PFSK-1 (cell line): ENCODE measurements around the gene ZBTB43.

ENCODE experiments used
- FOXP2 ChIP-seq: optimal IDR thresholded peaks from 2 replicates; pipeline ENCODE3; 2011; ENCODE audit warnings: borderline replicate concordance, control low read depth, inconsistent platforms; ENCODE audit not compliant: insufficient read depth; ENCODE audit errors: extremely low read length, extremely low read depth
- POLR2AphosphoS5 ChIP-seq: IDR thresholded peaks from 2 replicates; pipeline ENCODE4 v1.6.1; 2012; ENCODE audit warnings: low read depth, mild to moderate bottlenecking, control low read depth, low read length, moderate library complexity
- REST ChIP-seq, 2 experiments: IDR thresholded peaks; 2 replicates each; pipeline versions ENCODE4 v1.6.1 to v1.8.0; 2011 to 2012; ENCODE audit warnings: low read depth in 2 of 2, low read length in 2 of 2, control low read depth in 1 of 2, inconsistent platforms in 1 of 2, mild to moderate bottlenecking in 1 of 2, moderate library complexity in 1 of 2; ENCODE audit not compliant: insufficient read depth in 1 of 2
- SIN3A ChIP-seq: IDR thresholded peaks from 2 replicates; pipeline ENCODE4 v1.6.1; 2012; ENCODE audit warnings: mild to moderate bottlenecking, low read length, moderate library complexity, borderline replicate concordance; ENCODE audit not compliant: insufficient read depth
- TAF1 ChIP-seq: IDR thresholded peaks from 2 replicates; pipeline ENCODE4 v1.6.1; 2012; ENCODE audit warnings: low read length, control low read depth, borderline replicate concordance; ENCODE audit not compliant: insufficient read depth

The ZBTB43 gene

GRCh38 chr9:126860077-126860756 is 55.4 kb downstream of the ZBTB43 start, which contains the start of gene ZBTB34:
Gene ZBTB34 (plus strand): TSS chr9:126860639. CDS start chr9:126879400, 18,761 bp downstream.
- no peak for TF ChIP-seq SIN3A
- peak; percentile 78 for TF ChIP-seq POLR2AphosphoS5
- TF ChIP-seq REST (IDR thresholded peaks at IDR 0.05; ENCODE audit: insufficient read depth in 1 of 2, low read depth in 2 of 2, low read length in 2 of 2): no peak
- TF ChIP-seq TAF1: 0 out of 2 replicates have a peak, but pooled peaks have one; percentile 31
- peak; percentile 20 for TF ChIP-seq FOXP2

DNA sequence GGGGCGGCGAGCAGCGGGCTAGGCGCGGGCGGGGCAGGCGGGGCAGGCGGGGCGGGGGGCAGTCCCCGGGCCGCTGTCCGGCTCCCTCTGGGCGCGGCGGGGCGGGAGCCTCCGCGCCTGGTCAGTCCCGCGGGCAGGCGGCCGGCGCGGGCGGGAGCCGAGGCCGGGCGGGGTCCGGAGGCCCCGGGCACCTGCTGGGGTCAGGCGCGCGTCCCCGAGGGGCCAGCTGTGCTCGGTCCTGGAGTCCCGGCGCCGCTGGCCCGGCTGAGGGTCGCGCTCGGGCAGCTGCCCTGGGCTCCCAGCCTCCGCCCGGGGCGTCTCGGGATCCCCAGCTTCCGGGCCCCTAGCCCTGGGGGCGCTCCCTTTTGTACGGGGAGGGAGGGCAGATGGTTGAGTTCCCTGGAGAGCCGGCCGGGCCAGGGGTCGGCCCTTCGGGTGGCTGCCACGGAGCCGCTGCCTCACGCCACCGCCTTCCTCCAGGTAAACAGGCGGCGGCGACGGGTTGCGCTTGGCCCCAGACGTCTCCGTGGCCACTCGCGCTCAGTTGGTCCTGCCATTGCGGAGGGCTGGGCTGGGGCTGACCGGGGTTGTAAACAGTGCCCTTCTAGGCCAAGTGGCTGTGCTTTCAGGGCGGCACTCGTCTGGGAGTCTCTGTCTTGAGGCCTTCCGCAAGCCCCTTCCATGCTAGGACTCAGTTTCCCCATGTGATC is 56.1 kb downstream of the ZBTB43 start:
- TF ChIP-seq POLR2AphosphoS5 (no peak), FOXP2 (no peak), SIN3A (no peak), REST (IDR thresholded peaks at IDR 0.05; ENCODE audit: insufficient read depth in 1 of 2, low read depth in 2 of 2, low read length in 2 of 2) (no peak), TAF1 (no peak)

- TF ChIP-seq TAF1 (no peak), SIN3A (no peak), REST (IDR thresholded peaks at IDR 0.05; ENCODE audit: insufficient read depth in 1 of 2, low read depth in 2 of 2, low read length in 2 of 2) (no peak), FOXP2 (no peak)
Measured at GRCh38 chr9:126861707-126862103, 56.9 kb downstream of the ZBTB43 start.

- no peak for TF ChIP-seq FOXP2
- no peak for TF ChIP-seq SIN3A
- no peak for TF ChIP-seq TAF1
- no peak for TF ChIP-seq POLR2AphosphoS5
- TF ChIP-seq REST (IDR thresholded peaks at IDR 0.05; ENCODE audit: insufficient read depth in 1 of 2, low read depth in 2 of 2, low read length in 2 of 2): no peak
Measured at GRCh38 chr9:126862104-126862761, 57.4 kb downstream of the ZBTB43 start.
